ENCODE measurements around the gene TIRAP. TPM values are rescaled to one million over a fixed set of nuclear protein-coding genes. Genes with fewer than 3 reads are reported as not detected.

The TIRAP gene
- total RNA-seq, 2 donors from 2014 or later: 9.2 to 11.4 TPM

DNA sequence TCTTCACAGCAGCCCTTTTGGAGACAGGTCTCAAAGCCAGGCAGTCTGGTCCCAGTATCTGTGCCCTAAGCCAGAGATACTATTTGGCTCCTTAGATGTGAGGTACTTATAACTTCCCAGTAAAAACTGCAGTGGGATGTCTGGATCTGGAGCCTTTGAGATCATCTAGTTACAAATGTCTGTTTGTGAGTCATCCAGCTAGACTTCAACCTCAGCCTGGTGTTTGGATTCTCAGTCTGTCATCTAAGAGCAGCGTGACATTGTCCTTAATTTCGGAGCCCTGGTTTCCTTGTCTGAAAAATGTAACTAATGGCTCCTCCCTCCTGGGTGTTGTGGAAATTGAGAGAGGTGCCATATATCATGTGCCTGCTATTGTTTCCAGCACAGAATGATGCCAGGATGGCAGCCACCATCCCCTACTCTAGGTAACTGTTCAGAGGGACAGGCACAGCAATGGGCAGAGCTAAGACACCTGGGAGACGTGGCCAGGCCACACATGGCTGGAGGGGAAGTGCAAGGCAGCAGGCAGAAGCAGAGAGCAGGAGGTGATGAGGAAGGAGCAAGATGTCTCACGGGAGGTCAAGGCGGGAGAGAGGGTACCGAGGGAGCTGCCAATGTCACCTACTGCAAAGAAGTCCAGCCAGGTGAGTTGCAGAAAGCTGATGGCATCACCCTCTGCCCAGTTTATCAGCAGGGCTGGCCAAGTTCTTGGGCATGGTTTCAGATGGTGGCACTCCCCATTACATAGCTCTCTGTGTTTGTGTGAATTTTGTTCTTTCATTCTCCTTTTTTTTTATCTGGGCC is 52.0 kb downstream of the TIRAP start:
- 93 to 98% methylated on average over 6 of the region's 6 CpGs for WGBS, 2 experiments (ENCODE audit: insufficient coverage in 1 of 2, insufficient read length in 1 of 2)
- peaks cover 6% of the 10 kb centered on the region for H3K4me1 Mint-ChIP-seq
- H3K4me3 Mint-ChIP-seq: no peak overlapping the region
- no peaks in the 10 kb centered on the region for H3K9me3 ChIP-seq (ENCODE audit: control insufficient read depth, low read length)
- no peaks in the 10 kb centered on the region for H3K27me3 Mint-ChIP-seq (ENCODE audit: insufficient read depth)
- no peaks in the 10 kb centered on the region for H3K36me3 ChIP-seq (ENCODE audit: control insufficient read depth, insufficient read depth, low read length)
- H3K4me3 ChIP-seq (ENCODE audit: low read length): no peak overlapping the region
- DNase-seq: no peak
- no peaks in the 10 kb centered on the region for H3K9me3 Mint-ChIP-seq
- no peak overlapping the region for H3K9ac ChIP-seq (ENCODE audit: extremely low read depth, low read length, poor library complexity, severe bottlenecking)
- no peaks in the 10 kb centered on the region for H3K4me1 ChIP-seq (ENCODE audit: control insufficient read depth, insufficient read depth, low read length)
- no peaks in the 10 kb centered on the region for H3K27me3 ChIP-seq (ENCODE audit: control insufficient read depth, insufficient read depth, low read length, poor library complexity, severe bottlenecking)
- TF ChIP-seq, protein P1, sequence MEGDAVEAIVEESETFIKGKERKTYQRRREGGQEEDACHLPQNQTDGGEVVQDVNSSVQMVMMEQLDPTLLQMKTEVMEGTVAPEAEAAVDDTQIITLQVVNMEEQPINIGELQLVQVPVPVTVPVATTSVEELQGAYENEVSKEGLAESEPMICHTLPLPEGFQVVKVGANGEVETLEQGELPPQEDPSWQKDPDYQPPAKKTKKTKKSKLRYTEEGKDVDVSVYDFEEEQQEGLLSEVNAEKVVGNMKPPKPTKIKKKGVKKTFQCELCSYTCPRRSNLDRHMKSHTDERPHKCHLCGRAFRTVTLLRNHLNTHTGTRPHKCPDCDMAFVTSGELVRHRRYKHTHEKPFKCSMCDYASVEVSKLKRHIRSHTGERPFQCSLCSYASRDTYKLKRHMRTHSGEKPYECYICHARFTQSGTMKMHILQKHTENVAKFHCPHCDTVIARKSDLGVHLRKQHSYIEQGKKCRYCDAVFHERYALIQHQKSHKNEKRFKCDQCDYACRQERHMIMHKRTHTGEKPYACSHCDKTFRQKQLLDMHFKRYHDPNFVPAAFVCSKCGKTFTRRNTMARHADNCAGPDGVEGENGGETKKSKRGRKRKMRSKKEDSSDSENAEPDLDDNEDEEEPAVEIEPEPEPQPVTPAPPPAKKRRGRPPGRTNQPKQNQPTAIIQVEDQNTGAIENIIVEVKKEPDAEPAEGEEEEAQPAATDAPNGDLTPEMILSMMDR (conservative IDR thresholded peaks at IDR 0.05): no peak
- no peak overlapping the region for H3K27ac ChIP-seq (ENCODE audit: low read depth, low read length)
- no peak overlapping the region for H3K27ac Mint-ChIP-seq
- H3K36me3 Mint-ChIP-seq (ENCODE audit: low read depth): peaks cover 33% of the 10 kb centered on the region

GRCh38 chr11:126335463-126335760 is 52.5 kb downstream of the TIRAP start:
- H3K4me1 Mint-ChIP-seq: peaks cover 7% of the 10 kb centered on the region
- H3K4me3 Mint-ChIP-seq: no peak overlapping the region
- Histone ChIP-seq H3K27me3 (ENCODE audit: control insufficient read depth, insufficient read depth, low read length, poor library complexity, severe bottlenecking) (no peaks in the 10 kb centered on the region), H3K4me3 (ENCODE audit: low read length) (no peak overlapping the region), H3K9ac (ENCODE audit: extremely low read depth, low read length, poor library complexity, severe bottlenecking) (no peak overlapping the region), H3K4me1 (ENCODE audit: control insufficient read depth, insufficient read depth, low read length) (no peaks in the 10 kb centered on the region), H3K27ac (ENCODE audit: low read depth, low read length) (no peak overlapping the region), H3K36me3 (ENCODE audit: control insufficient read depth, insufficient read depth, low read length) (no peaks in the 10 kb centered on the region), H3K9me3 (ENCODE audit: control insufficient read depth, low read length) (no peaks in the 10 kb centered on the region)
- 94 to 100% methylated on average over 1 to 5 of the region's 5 CpGs for WGBS, 2 experiments (ENCODE audit: insufficient coverage in 1 of 2, insufficient read length in 1 of 2)
- TF ChIP-seq, protein P1 (conservative IDR thresholded peaks at IDR 0.05): no peak
- peaks cover 33% of the 10 kb centered on the region for H3K36me3 Mint-ChIP-seq (ENCODE audit: low read depth)
- no peaks in the 10 kb centered on the region for H3K27me3 Mint-ChIP-seq (ENCODE audit: insufficient read depth)
- no peak for DNase-seq
- no peak overlapping the region for H3K27ac Mint-ChIP-seq
- H3K9me3 Mint-ChIP-seq: no peaks in the 10 kb centered on the region

DNA sequence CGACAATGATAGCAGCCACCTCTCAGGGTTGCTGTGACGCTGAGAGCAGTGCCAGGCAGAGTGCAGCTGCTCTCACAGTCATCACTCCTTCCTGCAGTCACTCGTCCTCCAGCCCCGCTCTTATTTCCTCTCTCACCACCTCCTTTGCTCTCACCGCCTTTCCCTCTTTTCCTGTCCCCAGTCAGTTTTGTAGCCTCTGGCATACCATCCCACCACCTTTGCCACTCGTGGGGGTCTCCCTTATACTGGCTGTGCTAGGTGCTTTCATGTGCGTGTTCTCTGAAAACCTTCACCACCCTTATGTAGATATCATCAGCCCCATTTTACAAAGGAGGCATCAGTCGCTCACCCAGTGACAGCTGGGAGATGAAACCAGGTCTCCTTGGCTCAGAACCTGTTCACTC is 53.2 kb downstream of the TIRAP start:
- Mint-ChIP-seq H3K27ac (no peak overlapping the region), H3K27me3 (ENCODE audit: insufficient read depth) (no peaks in the 10 kb centered on the region), H3K4me1 (peaks cover 7% of the 10 kb centered on the region), H3K4me3 (no peak overlapping the region), H3K9me3 (no peaks in the 10 kb centered on the region), H3K36me3 (ENCODE audit: low read depth) (peaks cover 34% of the 10 kb centered on the region)
- Histone ChIP-seq H3K27me3 (ENCODE audit: control insufficient read depth, insufficient read depth, low read length, poor library complexity, severe bottlenecking) (no peaks in the 10 kb centered on the region), H3K9me3 (ENCODE audit: control insufficient read depth, low read length) (no peaks in the 10 kb centered on the region), H3K4me1 (ENCODE audit: control insufficient read depth, insufficient read depth, low read length) (no peaks in the 10 kb centered on the region), H3K4me3 (ENCODE audit: low read length) (no peak overlapping the region), H3K9ac (ENCODE audit: extremely low read depth, low read length, poor library complexity, severe bottlenecking) (no peak overlapping the region), H3K36me3 (ENCODE audit: control insufficient read depth, insufficient read depth, low read length) (no peaks in the 10 kb centered on the region), H3K27ac (ENCODE audit: low read depth, low read length) (no peak overlapping the region)
- 81 to 96% methylated on average over 3 to 8 of the region's 8 CpGs for WGBS, 2 experiments (ENCODE audit: insufficient coverage in 1 of 2, insufficient read length in 1 of 2)
- TF ChIP-seq, protein P1 (conservative IDR thresholded peaks at IDR 0.05): no peak
- DNase-seq: no peak

Measured in endodermal cell (in vitro differentiated cells).